Liver (tissue), 3 donors: ENCODE measurements around the gene ZC3HAV1.

Source experiments
- GABPA ChIP-seq, 2 donors: IDR thresholded peaks in 1 of 2; conservative IDR thresholded peaks in 1 of 2; 2 replicates each; pipeline ENCODE4 v1.6.1; 2016; ENCODE audit warnings: antibody characterized with exemption in 2 of 2, mild to moderate bottlenecking in 1 of 2, moderate library complexity in 1 of 2
- RAD21 ChIP-seq, 2 donors: IDR thresholded peaks; 2 replicates each; pipeline ENCODE4 v1.6.1; 2016; ENCODE audit warnings: antibody characterized with exemption in 2 of 2, mild to moderate bottlenecking in 2 of 2
- SP1 ChIP-seq: IDR thresholded peaks from 2 replicates; pipeline ENCODE4 v1.6.1; 2018; ENCODE audit warnings: antibody characterized with exemption, mild to moderate bottlenecking
- TF ChIP-seq, protein P1 (sequence below): fragments of 150-350 bp; IDR thresholded peaks from 2 replicates; pipeline ENCODE4 v1.5.1; 2017; ENCODE audit warnings: improper control_type of control experiment, low read depth, low read length; ENCODE audit not compliant: missing input control
- TF ChIP-seq, protein P2 (sequence below): IDR thresholded peaks from 2 replicates; pipeline ENCODE4 v1.6.1; 2016; ENCODE audit warnings: antibody characterized with exemption
- TF ChIP-seq, protein P3 (sequence below): IDR thresholded peaks from 2 replicates; pipeline ENCODE4 v1.6.1; 2016; ENCODE audit warnings: antibody characterized with exemption, mild to moderate bottlenecking
- TF ChIP-seq, protein P4 (sequence below): IDR thresholded peaks from 2 replicates; pipeline ENCODE4 v1.6.1; 2016; ENCODE audit warnings: antibody characterized with exemption
- donor health status: healthy.
- donor health status: healthy.

DNA sequence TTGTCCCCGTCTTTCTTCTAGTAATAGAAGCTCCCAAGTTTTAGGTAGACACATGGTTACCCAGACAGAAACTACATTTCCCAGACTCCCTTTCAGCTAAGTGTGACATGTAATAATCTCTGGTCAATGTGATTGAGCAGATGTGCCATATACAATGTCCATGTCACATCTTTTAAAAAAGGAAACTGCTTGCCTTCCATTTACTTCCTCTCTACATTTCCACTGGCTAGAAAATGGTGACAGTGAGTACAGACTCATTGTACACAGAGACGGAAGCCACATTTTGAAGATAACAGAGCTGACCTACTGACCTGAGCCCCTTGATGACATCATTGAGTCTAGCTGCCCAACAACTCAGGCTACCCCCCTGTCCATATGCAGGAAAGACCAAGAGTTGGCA is 21.3 kb downstream of the ZC3HAV1 start:
- TF ChIP-seq, protein P1, sequence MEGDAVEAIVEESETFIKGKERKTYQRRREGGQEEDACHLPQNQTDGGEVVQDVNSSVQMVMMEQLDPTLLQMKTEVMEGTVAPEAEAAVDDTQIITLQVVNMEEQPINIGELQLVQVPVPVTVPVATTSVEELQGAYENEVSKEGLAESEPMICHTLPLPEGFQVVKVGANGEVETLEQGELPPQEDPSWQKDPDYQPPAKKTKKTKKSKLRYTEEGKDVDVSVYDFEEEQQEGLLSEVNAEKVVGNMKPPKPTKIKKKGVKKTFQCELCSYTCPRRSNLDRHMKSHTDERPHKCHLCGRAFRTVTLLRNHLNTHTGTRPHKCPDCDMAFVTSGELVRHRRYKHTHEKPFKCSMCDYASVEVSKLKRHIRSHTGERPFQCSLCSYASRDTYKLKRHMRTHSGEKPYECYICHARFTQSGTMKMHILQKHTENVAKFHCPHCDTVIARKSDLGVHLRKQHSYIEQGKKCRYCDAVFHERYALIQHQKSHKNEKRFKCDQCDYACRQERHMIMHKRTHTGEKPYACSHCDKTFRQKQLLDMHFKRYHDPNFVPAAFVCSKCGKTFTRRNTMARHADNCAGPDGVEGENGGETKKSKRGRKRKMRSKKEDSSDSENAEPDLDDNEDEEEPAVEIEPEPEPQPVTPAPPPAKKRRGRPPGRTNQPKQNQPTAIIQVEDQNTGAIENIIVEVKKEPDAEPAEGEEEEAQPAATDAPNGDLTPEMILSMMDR, result no peak
- TF ChIP-seq SP1, result no peak
- TF ChIP-seq RAD21 (IDR thresholded peaks at IDR 0.05), result no peak
- TF ChIP-seq, protein P2, sequence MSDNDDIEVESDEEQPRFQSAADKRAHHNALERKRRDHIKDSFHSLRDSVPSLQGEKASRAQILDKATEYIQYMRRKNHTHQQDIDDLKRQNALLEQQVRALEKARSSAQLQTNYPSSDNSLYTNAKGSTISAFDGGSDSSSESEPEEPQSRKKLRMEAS, result no peak
- TF ChIP-seq, protein P3, sequence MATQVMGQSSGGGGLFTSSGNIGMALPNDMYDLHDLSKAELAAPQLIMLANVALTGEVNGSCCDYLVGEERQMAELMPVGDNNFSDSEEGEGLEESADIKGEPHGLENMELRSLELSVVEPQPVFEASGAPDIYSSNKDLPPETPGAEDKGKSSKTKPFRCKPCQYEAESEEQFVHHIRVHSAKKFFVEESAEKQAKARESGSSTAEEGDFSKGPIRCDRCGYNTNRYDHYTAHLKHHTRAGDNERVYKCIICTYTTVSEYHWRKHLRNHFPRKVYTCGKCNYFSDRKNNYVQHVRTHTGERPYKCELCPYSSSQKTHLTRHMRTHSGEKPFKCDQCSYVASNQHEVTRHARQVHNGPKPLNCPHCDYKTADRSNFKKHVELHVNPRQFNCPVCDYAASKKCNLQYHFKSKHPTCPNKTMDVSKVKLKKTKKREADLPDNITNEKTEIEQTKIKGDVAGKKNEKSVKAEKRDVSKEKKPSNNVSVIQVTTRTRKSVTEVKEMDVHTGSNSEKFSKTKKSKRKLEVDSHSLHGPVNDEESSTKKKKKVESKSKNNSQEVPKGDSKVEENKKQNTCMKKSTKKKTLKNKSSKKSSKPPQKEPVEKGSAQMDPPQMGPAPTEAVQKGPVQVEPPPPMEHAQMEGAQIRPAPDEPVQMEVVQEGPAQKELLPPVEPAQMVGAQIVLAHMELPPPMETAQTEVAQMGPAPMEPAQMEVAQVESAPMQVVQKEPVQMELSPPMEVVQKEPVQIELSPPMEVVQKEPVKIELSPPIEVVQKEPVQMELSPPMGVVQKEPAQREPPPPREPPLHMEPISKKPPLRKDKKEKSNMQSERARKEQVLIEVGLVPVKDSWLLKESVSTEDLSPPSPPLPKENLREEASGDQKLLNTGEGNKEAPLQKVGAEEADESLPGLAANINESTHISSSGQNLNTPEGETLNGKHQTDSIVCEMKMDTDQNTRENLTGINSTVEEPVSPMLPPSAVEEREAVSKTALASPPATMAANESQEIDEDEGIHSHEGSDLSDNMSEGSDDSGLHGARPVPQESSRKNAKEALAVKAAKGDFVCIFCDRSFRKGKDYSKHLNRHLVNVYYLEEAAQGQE, result no peak
- TF ChIP-seq, protein P4, sequence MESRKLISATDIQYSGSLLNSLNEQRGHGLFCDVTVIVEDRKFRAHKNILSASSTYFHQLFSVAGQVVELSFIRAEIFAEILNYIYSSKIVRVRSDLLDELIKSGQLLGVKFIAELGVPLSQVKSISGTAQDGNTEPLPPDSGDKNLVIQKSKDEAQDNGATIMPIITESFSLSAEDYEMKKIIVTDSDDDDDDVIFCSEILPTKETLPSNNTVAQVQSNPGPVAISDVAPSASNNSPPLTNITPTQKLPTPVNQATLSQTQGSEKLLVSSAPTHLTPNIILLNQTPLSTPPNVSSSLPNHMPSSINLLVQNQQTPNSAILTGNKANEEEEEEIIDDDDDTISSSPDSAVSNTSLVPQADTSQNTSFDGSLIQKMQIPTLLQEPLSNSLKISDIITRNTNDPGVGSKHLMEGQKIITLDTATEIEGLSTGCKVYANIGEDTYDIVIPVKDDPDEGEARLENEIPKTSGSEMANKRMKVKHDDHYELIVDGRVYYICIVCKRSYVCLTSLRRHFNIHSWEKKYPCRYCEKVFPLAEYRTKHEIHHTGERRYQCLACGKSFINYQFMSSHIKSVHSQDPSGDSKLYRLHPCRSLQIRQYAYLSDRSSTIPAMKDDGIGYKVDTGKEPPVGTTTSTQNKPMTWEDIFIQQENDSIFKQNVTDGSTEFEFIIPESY, result no peak
- TF ChIP-seq GABPA (IDR thresholded peaks at IDR 0.05 in 1 of 2, conservative IDR thresholded peaks at IDR 0.05 in 1 of 2), result no peak
